GM18519 (cell line): Measurements from ENCODE around the gene BCAS3.
"Not testable (repeated sequence)": the region's sequence is repeated elsewhere in the genome, so short reads cannot be mapped to it uniquely, and the experiment has no call there.

Experiments
- ATAC-seq: cut with Tn5 transposase; IDR thresholded peaks from one replicate; pipeline ENCODE4 v1.9.1; 2021; ENCODE audit warnings: mild to moderate bottlenecking, moderate library complexity; ENCODE audit not compliant: unreplicated experiment, low FRiP score

Gene BCAS3

GRCh38 chr17:60743799-60744198 is 66.1 kb downstream of the BCAS3 start:
- no peak for ATAC-seq

- no peak for ATAC-seq
Measured at GRCh38 chr17:60744355-60744966, 66.8 kb downstream of the BCAS3 start.

- ATAC-seq, result no peak
Measured at GRCh38 chr17:60745544-60745943, 67.9 kb downstream of the BCAS3 start.

GRCh38 chr17:60747069-60747808 is 69.6 kb downstream of the BCAS3 start:
- no peak for ATAC-seq

GRCh38 chr17:60748204-60748603 is 70.6 kb downstream of the BCAS3 start:
- no peak for ATAC-seq

- no peak for ATAC-seq
Measured at GRCh38 chr17:60749050-60749449, 71.4 kb downstream of the BCAS3 start.

- ATAC-seq, result no peak
Measured at GRCh38 chr17:60749708-60750107, 72.1 kb downstream of the BCAS3 start.

GRCh38 chr17:60750640-60751039 is 73.0 kb downstream of the BCAS3 start:
- ATAC-seq, result no peak

GRCh38 chr17:60751884-60752283 is 74.2 kb downstream of the BCAS3 start:
- no peak for ATAC-seq

- ATAC-seq, result no peak
Measured at GRCh38 chr17:60752873-60753577, 75.4 kb downstream of the BCAS3 start.

GRCh38 chr17:60754057-60754604 is 76.5 kb downstream of the BCAS3 start:
- ATAC-seq, result no peak

- not testable (repeated sequence) for ATAC-seq
Measured at GRCh38 chr17:60756798-60757197, 79.1 kb downstream of the BCAS3 start.

GRCh38 chr17:60757437-60757836 is 79.8 kb downstream of the BCAS3 start:
- ATAC-seq, result no peak

- no peak for ATAC-seq
Measured at GRCh38 chr17:60759756-60760155, 82.1 kb downstream of the BCAS3 start.

- ATAC-seq, result not testable (repeated sequence)
Measured at GRCh38 chr17:60761301-60761700, 83.7 kb downstream of the BCAS3 start.

GRCh38 chr17:60766778-60767190 is 89.1 kb downstream of the BCAS3 start:
- no peak for ATAC-seq

- ATAC-seq, result no peak
Measured at GRCh38 chr17:60767744-60768308, 90.2 kb downstream of the BCAS3 start.

- no peak for ATAC-seq
Measured at GRCh38 chr17:60769327-60769726, 91.7 kb downstream of the BCAS3 start.

- ATAC-seq, result no peak
Measured at GRCh38 chr17:60770946-60771422, 93.3 kb downstream of the BCAS3 start.

- ATAC-seq, result not testable (repeated sequence)
Measured at GRCh38 chr17:60771621-60772020, 94.0 kb downstream of the BCAS3 start.

- ATAC-seq, result no peak
Measured at GRCh38 chr17:60773552-60773951, 95.9 kb downstream of the BCAS3 start.
